NAMALWA (cell line): ENCODE data around the gene NSDHL.

Experiments
- DNase-seq: peaks from one replicate; pipeline ENCODE4 v3.0.0-alpha.2; 2015; ENCODE audit warnings: low spot score

NSDHL gene

DNA sequence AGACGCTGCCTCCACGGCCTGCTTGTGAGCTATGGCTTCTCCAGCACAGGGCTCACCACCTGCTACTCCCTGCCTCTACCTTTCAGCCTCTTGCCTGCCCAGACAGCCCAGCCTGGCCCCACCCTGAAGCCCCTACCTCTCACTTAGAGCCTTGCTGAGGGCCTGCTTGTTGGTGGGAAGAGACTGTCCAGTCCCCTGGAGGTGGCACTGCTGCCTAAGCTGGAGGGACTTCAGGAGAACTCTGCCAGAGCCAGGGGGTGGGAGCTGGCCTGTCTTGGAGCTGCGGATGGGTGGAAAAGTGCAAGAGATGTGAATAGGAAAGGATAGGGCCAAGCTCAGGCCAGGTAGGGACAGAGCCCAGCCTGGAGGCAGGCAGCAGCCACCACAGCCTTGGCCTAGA, 64.3 kb downstream of the NSDHL start:
- no peak for DNase-seq

DNA sequence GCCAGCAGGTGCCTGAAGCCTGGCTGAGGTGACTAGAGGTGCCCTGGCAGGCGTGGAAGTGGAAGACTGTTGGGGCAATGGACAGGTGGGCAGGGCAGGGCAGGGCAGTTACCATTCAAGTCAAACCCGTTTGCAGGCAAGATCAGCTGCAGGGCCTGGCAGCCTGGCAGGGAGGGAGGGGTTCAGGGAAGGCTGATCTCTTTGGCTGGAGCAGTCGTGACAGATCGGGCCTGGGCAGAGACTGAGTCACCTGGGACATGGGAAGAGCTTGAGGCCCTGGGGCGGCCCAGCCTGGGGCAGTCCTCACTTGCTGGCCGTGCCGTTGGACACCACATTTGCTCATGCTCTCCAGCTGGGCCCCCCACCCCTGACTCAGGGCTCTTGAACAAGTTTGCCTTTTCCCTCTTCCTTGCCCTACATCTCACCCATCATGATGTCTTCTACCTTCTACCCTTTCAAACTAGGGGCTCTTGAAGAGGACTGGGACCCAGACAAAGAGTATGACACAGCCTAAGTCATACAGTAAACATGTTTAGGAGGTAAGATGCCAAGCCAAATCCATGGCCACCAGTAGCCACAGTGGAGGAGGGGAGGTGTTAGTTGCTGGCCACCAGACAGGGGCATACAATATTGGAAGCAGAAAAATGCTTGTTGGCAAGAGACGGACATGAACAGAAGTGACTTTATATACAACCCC, 65.0 kb downstream of the NSDHL start:
- no peak for DNase-seq

DNA sequence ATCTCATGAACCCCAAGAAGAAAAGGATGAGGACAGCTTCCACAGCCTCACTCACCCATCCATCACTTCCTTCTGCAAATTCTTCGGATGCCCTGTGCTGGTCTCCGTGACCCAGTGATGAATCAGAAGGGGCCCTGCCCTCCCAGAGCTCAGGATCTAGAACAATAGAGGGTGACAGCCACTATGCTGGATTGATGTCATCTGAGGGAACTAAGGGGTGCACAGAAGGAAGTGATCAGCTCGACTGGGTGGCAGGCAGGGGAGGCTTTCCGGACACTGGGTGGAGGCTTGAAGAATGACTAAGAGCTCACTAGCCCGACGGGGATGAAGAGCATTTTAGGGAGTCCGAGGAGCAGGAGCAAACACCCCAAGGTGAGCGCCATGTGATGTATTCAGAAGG, 65.6 kb downstream of the NSDHL start:
- no peak for DNase-seq

DNA sequence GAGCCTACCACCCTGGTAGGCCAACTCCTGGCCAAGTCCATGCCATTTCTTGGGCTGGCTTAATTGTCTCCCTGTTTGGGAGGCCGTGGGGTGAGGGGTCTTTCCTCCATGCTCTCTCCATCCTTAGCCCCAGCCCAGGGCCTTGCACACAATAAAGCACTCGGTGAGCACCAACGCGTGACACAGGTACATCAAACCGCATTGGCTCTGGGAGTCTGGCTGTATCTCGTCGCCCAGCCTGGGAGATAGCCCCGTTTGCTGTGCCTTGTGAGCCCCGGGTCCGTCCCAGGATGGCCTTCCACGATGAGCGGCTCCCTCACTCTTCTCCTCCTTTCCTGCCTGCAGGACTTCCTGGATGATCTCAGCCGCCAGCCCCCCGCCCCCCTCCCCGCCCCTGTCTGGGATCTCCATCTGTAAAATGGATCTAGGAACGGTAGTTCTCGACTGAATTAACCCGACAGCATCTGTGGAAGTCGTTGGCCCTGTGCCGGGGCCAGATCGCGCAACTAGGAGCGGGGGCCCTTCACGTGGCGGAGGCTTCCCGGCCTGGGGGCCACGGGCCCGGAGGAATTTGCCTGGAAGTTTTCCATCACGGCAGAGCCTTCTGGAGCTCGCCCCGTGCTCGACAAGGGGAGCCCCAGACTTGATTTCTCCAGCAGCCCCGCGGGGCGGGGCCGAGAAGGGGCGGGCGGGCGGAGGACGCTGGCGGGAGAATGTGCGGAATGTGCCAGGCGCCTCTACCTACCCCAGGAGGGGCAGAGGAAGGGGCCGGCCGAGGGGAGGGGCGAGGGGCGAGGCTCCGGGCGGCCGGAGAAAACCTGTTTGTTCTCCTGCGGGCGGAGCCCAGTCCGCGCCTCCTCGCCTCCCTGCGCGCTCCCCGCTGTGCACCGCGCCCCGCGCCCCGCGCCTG, 66.6 kb downstream of the NSDHL start, which contains the start of gene ZNF185:
Gene ZNF185 (plus strand): TSS at position 846 of the 910 bp plus-strand sequence. CDS start 16,423 bp downstream, outside the sequence.
- DNase-seq = no peak

DNA sequence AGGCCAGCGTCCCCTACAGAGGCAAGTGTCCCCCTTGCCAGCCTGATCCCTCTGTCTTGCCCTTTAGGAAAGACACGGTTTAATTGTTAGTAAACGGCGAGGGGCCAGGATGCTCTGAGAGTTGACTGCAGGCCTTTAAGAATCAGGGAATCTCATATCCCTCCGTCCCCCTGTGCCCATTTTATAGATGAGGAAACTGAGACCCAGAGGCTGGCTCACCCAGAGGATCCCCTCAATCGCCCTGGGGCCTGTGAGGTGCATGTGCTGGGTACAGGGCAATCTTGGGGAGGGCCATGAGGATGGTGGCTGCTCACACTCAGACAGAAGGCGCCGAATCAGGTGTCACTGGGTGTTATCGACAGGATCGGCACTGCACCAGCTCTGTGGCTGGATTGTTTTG, 67.6 kb downstream of the NSDHL start:
- no peak for DNase-seq

DNA sequence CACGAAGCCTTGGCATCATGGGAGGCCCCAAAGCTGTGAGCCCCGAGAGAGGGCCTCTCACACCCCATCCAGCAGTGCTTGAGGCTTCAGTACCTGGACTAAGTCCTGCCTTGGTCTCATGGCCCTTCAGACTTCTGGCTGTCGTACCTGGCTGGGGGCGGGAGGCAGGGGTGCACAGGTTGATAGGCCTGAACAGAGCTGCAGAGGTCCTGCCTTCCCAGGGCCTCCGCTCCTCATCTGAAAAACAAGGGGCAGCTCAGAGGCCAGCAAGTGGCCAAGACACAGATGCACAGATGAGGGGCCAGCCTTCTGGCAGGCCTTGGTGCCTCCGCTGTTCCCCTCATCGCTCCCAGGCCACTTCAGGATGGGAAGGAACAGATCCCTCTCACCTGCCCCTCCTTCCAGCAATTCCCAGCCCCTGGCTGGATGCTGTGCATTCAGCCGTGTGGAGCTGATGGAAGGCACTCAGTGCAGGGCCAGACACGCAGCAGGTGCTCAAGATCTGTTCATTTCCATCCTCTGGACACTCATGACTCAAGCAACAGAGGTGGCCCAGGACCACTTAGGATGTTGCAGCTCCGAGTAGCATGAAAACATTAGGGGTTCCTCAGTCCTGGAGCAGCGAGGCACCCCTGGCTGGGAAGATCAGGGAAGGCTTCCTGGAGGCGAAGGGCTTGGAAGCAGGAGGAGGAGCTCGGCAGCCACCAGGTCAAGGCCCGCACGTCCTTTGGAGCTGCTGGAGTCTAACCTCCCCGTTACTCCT, 68.4 kb downstream of the NSDHL start:
- no peak for DNase-seq

DNA sequence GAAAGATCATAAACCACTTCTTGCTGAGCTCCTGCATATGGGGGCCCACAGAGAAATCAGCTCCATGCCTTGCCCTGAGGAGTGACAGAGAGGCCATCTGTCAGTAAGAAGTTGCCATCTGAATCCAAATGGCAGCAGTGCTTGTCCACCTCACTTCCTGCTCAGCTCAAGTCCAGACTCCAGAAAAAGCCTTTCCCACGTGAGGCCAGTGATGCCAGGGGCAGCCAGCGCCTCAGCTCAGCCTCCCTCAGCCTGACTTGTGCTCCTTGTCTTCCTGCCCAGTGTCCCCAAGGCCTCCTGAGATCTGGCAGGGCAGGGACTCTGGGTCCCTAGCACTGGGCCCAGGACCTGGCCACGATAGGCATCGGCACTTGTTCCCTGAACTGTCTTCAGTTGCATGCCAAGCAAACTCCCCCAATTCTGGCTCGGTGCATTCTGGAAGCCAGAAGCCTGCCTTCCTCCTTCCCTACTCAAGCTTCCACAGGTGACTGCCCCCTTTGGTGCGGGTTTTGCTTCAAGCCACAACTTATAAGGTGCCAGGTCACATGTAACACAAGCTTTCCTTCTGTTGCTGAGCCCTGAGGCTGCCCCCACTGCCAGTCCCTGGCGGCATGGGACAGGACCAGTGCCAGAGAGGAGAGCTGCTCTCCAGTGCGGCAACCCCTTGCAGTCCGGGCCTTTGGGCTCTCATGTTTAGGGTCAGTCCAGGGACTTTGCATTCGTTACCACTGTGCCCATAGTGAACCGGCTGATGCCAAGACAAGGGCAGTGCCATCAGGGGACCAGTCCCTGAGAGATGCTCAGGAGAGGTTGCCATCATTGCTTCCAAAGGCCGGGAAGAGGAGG, 69.2 kb downstream of the NSDHL start:
- DNase-seq = no peak

DNA sequence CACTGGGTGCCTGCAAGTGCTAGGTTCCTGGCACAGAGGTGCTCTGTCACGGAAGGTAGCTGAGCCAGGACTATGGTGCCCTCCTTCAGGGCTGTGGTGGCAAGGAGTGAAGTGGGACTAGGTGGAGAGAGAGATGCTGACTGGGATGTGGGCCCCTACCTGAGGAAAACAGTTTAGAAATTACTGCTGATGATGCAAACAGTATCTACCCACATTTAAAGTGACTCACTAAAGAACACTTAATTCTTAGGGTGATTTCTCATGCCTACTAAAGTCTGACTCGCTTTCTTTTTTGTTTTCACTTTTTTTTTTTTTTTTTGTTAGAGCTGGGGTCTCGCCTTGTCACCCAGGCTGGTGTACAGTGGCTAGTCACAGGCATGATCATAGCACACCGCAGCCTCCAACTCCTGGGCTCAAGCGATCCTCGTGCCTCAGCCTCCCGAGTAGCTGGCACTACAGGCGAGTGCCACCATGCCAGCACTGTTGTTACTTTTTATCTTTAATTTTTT, 70.1 kb downstream of the NSDHL start:
- no peak for DNase-seq

DNA sequence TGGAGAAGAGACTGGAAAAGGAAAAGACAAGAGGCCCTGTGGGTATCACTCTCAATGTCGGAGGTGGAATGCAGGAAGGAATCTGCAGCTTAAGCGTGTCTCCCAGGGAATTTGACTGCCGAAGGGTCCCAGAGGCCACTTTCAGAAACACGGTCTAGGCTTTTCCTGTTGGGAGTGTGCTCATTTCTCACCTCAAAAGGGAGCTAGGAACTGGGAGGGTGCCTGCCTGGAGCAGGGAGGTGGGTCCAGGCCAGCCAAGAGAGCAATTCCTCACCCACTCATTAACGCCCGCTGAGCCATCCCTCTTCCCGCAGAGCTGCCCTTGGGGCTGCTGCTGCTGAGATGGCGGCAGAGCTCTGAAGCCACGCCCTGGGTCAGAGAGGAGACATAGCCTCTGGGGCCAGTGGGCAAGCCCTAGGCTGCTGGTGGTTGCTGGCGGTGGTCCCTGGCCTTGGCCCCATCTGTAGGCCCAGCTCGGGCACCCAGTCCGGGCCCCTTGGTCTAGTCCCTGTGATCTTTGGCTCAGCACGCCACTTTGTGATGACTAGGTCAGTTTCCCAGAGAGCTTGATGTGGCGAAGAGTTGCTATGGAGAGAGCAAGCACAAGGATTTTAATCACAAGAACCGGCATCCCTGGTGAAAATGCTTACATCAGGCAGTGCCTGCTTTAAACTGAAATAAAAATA, 71.1 kb downstream of the NSDHL start:
- no peak for DNase-seq

DNA sequence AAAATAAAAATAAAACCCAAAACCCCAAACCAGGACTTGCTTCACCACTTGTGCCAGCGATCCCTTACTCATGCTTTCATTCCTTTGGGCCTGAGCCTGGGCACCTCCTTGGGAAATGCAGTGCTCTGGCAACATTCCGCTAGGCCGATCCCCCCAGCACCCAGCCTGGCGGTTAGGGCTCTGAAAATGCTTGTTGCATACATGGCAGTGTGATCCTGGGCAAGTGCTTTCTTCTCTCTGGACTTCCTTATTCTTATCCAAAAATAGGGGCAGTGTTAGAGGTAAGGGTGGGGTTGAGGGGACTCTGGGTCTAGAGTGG, 71.6 kb downstream of the NSDHL start:
- DNase-seq = no peak

DNA sequence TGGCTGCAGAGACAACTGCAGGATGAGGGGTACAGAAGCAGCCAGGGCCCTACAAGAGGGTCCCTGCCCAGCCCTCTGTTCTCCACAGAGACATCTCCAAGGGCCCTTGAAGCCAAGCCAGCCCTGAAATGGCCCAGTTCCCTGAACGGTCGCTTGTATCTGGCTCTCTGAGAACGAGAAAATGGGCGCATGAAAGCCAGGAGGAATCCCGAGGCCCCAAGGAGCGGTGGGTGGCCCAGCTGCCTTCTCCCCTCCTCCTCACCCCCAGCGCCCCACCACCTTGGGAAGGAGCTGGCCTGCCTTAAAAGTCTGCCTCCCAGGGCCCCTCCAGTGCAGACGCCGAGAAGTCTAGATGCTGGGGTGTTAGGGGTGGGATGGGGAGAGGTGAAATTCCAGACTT, 72.7 kb downstream of the NSDHL start:
- no peak for DNase-seq

DNA sequence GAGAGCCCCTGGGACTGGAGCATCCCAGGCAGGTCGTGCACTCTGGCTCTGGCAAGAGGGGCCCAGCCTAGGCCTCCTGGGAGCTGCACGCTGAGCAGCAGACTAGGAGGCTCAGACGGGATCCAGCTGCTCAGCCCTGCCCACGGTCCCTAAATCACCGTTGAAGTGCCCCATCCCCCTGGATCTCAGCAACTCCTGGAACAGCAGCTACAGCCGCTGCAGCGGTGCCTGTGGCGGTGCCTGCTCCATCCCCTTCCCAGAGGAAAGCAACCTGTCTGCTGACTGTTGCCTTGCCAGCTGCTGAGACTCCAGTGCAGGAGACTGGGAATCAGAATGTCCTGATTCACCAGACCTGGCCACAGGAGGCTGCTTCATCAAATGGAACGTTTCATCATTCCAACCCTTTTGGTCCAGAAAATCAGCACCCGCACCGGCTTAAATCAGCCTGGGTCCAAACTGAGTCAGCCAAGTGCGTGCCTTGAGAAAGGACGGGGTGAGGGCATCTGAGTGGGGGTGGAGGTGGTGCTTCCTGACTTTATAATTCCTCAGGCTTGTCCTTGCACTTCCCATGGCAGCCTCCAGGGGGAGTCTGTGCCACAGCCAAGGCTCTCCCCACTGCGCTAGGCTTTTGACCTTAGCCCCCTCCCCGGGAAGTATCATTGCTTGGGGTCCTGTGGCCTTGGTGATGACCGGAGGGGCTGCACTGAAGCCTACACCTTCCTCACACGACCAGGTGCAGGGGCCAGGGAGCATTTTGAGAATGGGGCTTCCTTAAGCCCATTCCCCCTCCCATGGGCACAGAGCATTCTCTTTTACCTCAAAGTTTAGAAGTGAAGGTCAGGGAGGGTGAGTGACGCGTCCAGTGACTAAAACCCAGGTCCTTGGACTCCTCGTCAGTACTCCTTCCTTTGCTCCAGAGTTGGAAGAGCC, 73.6 kb downstream of the NSDHL start:
- DNase-seq = peak; percentile 42

DNA sequence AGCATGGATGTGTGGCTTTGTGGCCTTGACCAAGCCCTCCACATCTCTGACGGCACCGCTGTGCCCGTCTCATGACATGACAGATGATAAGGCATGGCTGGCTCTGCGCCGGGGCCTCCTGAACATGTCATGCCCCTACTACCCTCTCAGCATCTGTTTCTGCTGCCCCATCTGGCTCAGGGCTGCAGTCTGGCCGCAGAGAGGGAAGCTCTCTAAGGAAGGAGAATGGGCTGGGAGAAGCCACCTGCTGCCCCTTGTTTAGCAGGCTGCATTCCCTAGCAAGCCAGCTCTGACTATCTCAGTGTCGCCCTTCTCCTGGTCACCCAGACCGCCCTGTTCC, 74.2 kb downstream of the NSDHL start:
- no peak for DNase-seq

DNA sequence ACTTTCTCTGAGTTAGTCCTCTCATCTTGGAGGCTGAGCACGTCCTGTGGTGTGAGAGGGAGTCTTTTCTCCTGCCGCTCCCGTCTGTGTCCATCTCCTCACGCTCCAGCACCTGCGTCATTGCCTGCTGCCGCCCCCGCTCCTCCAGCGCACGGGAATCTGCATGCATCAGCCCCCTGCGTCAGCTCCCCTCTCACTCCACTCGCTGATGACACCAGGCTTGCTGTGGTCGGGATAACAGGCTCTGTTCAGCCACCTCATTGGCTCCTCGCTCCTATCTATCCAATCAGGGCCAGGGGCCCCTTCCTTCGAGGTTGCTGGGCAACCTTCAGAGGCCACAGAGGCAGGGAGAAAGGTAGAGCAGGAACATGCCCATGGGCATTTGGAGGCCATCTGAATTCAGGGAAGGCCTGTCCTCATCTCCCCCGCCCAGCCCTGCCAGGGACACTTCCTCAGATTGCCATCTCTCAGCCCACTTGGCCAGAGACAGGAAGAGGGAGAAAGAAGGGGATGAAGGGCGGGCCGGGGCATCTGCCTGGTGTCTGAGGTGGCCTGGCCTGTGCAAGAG, 76.3 kb downstream of the NSDHL start:
- no peak for DNase-seq

DNA sequence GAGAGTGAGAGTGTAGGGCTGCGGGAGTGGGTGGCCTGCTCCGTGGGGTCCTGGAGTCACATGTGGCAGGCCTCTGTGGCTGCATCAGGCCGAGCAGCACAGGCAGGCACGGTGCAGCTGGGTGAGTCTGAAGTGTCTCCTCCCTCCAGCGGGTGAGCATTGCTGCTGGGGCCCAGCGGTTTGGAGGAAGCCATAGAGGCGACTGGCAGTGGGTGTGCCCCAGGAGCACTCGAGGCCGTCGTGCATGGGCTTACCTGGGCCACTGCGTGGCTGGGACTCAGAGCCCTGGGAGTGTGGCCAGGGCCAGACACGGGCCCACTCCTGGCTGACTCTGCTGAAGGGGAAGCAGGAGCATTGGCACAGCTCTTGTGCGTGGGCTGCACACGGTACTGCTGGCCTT, 77.6 kb downstream of the NSDHL start:
- DNase-seq = no peak

DNA sequence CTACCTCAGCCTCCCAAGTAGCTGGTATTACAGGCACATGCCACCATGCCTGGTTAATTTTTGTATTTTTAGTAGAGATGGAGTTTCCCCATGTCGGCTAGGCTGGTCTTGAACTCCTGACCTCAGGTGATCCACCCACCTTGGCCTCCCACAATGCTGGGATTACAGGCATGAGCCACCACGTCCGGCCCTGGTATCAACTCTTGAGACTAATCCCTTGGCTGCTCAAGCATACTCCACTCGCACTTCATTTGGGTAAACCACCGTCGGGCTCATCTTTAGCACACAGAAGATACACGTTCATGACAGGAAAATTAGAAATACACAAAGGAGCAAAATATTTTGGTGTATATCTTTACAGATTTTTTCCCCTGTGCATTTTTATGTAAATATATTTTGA, 79.2 kb downstream of the NSDHL start:
- DNase-seq = peak; percentile 25

DNA sequence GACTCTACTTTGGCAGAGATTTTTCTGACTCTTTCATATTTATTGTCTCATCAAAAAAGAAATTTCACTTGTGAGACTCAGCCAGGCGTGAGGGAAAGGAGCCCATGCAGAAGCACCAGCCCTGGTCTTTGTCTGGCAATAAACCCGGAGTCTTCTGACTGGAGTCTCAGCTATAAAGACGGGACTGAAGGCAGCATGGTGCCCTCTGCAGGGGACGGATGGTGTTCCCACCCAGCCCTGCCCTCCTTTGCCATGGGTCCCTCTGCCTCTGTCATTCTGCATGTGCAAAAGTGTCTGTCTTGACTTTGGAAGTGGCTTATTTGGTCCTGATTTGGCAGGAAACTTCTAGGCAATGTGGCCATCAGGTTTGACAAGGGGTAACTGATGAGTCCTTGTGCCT, 81.2 kb downstream of the NSDHL start:
- DNase-seq = peak; percentile 56

DNA sequence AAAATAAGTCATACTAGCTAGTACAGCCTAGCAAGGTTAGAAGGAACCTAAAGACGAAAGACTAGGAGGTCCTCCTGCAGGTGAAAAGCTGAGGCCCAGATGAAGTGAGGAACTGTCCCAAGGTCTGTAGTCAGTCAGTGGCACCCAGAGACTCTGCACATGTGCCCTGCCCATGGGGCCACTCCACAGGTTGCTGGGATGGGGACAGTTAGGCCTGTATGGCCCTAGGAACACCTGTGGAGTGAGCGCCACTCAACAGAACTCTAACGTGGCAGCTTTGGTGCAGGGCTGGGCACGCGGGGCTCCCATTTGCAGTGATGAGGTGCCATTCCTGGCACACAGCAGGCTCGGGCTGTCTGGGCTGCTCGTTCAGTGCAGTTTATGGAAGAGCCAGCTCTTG, 81.8 kb downstream of the NSDHL start:
- DNase-seq = no peak

DNA sequence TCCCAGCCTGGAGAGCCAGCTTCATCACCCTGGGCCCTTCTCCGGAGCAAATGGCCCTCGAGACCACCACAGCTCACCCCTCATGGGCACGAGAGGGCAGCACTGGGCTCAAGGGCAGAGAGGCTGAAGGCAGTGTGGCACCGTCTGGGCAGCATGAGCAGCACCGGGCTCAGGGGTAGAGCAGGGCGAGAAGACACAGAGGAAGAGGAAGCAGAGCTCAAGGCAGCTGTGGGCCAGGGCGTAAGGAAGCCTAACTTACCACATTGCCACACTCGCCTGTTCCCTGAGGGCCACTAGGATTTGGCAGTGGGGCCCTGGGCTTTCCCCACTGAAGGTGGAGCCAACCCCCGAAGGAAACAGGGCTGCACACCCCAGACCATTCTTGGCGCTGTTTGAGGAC, 82.5 kb downstream of the NSDHL start:
- DNase-seq = no peak

DNA sequence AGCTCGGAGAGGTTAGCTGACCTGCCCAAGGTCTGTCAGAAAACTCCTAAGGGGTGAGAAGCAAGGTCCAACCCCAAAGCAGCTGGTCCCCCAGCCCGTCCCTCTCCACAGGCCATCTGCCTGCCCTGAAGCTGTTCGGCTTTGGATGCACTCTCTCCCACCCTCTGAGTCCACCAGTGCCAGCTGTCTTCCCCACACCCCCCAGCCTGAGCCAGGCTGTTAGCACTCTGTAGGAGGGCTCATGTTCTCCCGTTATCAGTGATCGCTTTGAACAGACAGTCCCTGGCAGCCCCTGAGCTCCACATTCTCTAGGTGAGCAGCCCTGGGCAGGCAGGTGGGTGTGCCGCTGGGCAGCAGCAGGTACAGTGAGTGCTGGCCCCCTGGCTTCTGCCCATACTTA, 83.0 kb downstream of the NSDHL start:
- no peak for DNase-seq
